ENCODE data around the gene BTNL3. TPM values are rescaled to one million over a fixed set of nuclear protein-coding genes. Genes with fewer than 3 reads are reported as not detected.

Gene BTNL3
- polyA plus RNA-seq, 2 of the 4 experiments (the other 2 are of a cell fraction) = not detected

DNA sequence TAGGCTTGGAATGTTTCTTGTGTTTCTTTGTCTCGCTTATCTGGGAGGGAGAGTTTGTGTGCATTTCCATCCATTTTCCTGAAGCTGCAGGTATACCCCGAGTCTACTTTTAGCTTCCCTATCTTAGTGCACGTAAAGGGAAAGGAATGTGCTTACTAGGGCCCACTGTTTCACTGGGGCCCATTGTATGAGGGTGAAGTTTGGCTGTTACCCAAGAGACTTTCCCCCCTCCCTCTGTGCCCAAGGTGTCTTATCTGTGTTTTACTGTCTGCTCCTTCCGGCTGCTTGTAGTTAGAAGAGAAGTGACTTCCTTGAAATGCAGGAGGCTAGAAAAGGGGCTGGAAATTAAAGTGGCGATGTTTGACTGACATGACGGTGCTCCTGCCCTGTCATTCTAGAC, 12.1 kb upstream of the BTNL3 start:
- Histone ChIP-seq H3K4me2 (no peak overlapping the region), H3K9me3 (no peaks in the 10 kb centered on the region), H3K27ac (no peak overlapping the region), H3K4me3 (no peak overlapping the region), H3K4me1 (no peaks in the 10 kb centered on the region)
- ChIA-PET POLR2A (no interaction called here), CTCF (no interaction called here)
- WGBS (ENCODE audit: missing lambda C conversion rate) = 72% methylated on average over 6 of the region's 6 CpGs
- no peak for FAIRE-seq
- no peak for ATAC-seq
- DNase-seq (ENCODE audit: low read depth in 1 of 2, low spot score in 1 of 2) = no peak
- TF ChIP-seq RAD21 (conservative IDR thresholded peaks at IDR 0.05 in 1 of 2, IDR thresholded peaks at IDR 0.05 in 1 of 2) = no peak
- TF ChIP-seq POLR2AphosphoS2 (conservative IDR thresholded peaks at IDR 0.05; ENCODE audit: low read length) = no peak
- no peak for TF ChIP-seq ATOH8 (CRISPR knock-in tag; IDR thresholded peaks at IDR 0.05; ENCODE audit: low read depth)
- no peak for TF ChIP-seq MAFK (IDR thresholded peaks at IDR 0.05; ENCODE audit: partially characterized antibody)
- no peak for TF ChIP-seq CBX2 (IDR thresholded peaks at IDR 0.05; ENCODE audit: borderline replicate concordance, low read depth)
- TF ChIP-seq USF2 (IDR thresholded peaks at IDR 0.05) = no peak
- TF ChIP-seq ESRRA (IDR thresholded peaks at IDR 0.05; ENCODE audit: borderline replicate concordance, low read length) = no peak
- no peak for TF ChIP-seq HMGXB4 (CRISPR knock-in tag; IDR thresholded peaks at IDR 0.05; ENCODE audit: borderline replicate concordance)
- no peak for TF ChIP-seq HOXB13 (CRISPR knock-in tag; IDR thresholded peaks at IDR 0.05; ENCODE audit: low read depth)

- no peaks in the 10 kb centered on the region for H3K9me3 ChIP-seq
- no peak for DNase-seq (ENCODE audit: low read depth in 1 of 2, low spot score in 1 of 2)
- FAIRE-seq = no peak
- POLR2A ChIA-PET = no interaction called here
- ATAC-seq = no peak
- TF ChIP-seq, protein P1, sequence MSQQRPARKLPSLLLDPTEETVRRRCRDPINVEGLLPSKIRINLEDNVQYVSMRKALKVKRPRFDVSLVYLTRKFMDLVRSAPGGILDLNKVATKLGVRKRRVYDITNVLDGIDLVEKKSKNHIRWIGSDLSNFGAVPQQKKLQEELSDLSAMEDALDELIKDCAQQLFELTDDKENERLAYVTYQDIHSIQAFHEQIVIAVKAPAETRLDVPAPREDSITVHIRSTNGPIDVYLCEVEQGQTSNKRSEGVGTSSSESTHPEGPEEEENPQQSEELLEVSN (IDR thresholded peaks at IDR 0.05; ENCODE audit: borderline replicate concordance, low read depth) = no peak
- TF ChIP-seq FOXS1 (CRISPR knock-in tag; IDR thresholded peaks at IDR 0.05) (no peak), GATA3 (IDR thresholded peaks at IDR 0.05; ENCODE audit: borderline replicate concordance) (no peak), ZC3H11A (IDR thresholded peaks at IDR 0.05) (no peak), EHMT2 (IDR thresholded peaks at IDR 0.05; ENCODE audit: low read depth) (no peak)
- no peak overlapping the region for H3K4me3 ChIP-seq
- 40% methylated on average over 1 of the region's 1 CpG for WGBS (ENCODE audit: missing lambda C conversion rate)
- CTCF ChIA-PET = no interaction called here
- H3K4me2 ChIP-seq = no peak overlapping the region
- H3K27ac ChIP-seq = no peak overlapping the region
- H3K4me1 ChIP-seq = no peaks in the 10 kb centered on the region
These were observed 10.8 kb upstream of the BTNL3 start for GRCh38 chr5:180977852-180978251.

GRCh38 chr5:180982008-180982741, 6.5 kb upstream of the BTNL3 start:
- Histone ChIP-seq H3K27ac (no peak overlapping the region), H3K9me3 (no peaks in the 10 kb centered on the region), H3K4me2 (no peak overlapping the region), H3K4me1 (no peaks in the 10 kb centered on the region), H3K4me3 (no peak overlapping the region)
- POLR2A ChIA-PET = no interaction called here
- no peak for TF ChIP-seq SMC3 (IDR thresholded peaks at IDR 0.05)
- TF ChIP-seq RARB (CRISPR knock-in tag; IDR thresholded peaks at IDR 0.05) = no peak
- no peak for TF ChIP-seq USF2 (IDR thresholded peaks at IDR 0.05)
- TF ChIP-seq, protein P2, sequence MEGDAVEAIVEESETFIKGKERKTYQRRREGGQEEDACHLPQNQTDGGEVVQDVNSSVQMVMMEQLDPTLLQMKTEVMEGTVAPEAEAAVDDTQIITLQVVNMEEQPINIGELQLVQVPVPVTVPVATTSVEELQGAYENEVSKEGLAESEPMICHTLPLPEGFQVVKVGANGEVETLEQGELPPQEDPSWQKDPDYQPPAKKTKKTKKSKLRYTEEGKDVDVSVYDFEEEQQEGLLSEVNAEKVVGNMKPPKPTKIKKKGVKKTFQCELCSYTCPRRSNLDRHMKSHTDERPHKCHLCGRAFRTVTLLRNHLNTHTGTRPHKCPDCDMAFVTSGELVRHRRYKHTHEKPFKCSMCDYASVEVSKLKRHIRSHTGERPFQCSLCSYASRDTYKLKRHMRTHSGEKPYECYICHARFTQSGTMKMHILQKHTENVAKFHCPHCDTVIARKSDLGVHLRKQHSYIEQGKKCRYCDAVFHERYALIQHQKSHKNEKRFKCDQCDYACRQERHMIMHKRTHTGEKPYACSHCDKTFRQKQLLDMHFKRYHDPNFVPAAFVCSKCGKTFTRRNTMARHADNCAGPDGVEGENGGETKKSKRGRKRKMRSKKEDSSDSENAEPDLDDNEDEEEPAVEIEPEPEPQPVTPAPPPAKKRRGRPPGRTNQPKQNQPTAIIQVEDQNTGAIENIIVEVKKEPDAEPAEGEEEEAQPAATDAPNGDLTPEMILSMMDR (IDR thresholded peaks at IDR 0.05) = no peak
- no peak for TF ChIP-seq ZC3H11A (IDR thresholded peaks at IDR 0.05)
- FAIRE-seq (no peak), ATAC-seq (no peak), DNase-seq (ENCODE audit: low read depth in 1 of 2, low spot score in 1 of 2) (no peak)
- WGBS (ENCODE audit: missing lambda C conversion rate) = 77% methylated on average over 23 of the region's 23 CpGs
- CTCF ChIA-PET = no interaction called here

All from A549 (cell line).